ENCODE data around the gene SLC6A11. TPM values are rescaled to one million over a fixed set of nuclear protein-coding genes. Genes with fewer than 3 reads are reported as not detected.

SLC6A11 gene
- total and polyA plus RNA-seq, 2 donors (not counting 3 experiments of a cell fraction or from before 2014, with no cell fraction given), result not detected

GRCh38 chr3:10822708-10823515 is 6.9 kb downstream of the SLC6A11 start:
- no peak overlapping the region for H3K9ac ChIP-seq (replicated peaks; ENCODE audit: extremely low read depth, insufficient read depth, low read length)
- TF ChIP-seq POLR2A (IDR thresholded peaks at IDR 0.05; ENCODE audit: low read depth, low read length), result no peak
- TF ChIP-seq CTCF (IDR thresholded peaks at IDR 0.05; ENCODE audit: extremely low read depth in 1 of 2, insufficient read depth in 1 of 2, low read depth in 1 of 2, low read length in 2 of 2), result no peak
- no peak for TF ChIP-seq FOS (IDR thresholded peaks at IDR 0.05; ENCODE audit: borderline replicate concordance, insufficient read depth, low read length)
- no peak for TF ChIP-seq MAX (IDR thresholded peaks at IDR 0.05; ENCODE audit: insufficient read depth, insufficient read length)
- no peak for TF ChIP-seq GATA2 (IDR thresholded peaks at IDR 0.05; ENCODE audit: insufficient read depth, insufficient read length, low read depth, low read length)
- no peak for TF ChIP-seq JUN (IDR thresholded peaks at IDR 0.05; ENCODE audit: borderline replicate concordance, insufficient read depth, insufficient read length, low read depth)
- TF ChIP-seq POLR2AphosphoS5 (IDR thresholded peaks at IDR 0.05; ENCODE audit: insufficient read depth, low read depth, low read length), result no peak
- no peak for TF ChIP-seq EZH2 (IDR thresholded peaks at IDR 0.05; ENCODE audit: borderline replicate concordance, low read depth, low read length, severe bottlenecking)
- no peak for TF ChIP-seq MYC (IDR thresholded peaks at IDR 0.05; ENCODE audit: low read depth, low read length)
- no peak overlapping the region for H3K4me3 ChIP-seq (replicated peaks in 1 of 3; ENCODE audit: insufficient read depth in 1 of 3, low read depth in 1 of 3, low read length in 3 of 3)
- H3K36me3 ChIP-seq (ENCODE audit: control insufficient read depth in 2 of 2, extremely low read depth in 1 of 2, insufficient read depth in 2 of 2, low read length in 2 of 2), result no peaks in the 10 kb centered on the region
- H3K27me3 ChIP-seq (ENCODE audit: control insufficient read depth in 2 of 2, insufficient read depth in 2 of 2, low read length in 2 of 2), result peaks cover 0 to 2% of the 10 kb centered on the region in 2 experiments
- H3K9me1 ChIP-seq (replicated peaks; ENCODE audit: control insufficient read depth, extremely low read depth, insufficient read depth, low read length), result no peaks in the 10 kb centered on the region
- H3K4me1 ChIP-seq (ENCODE audit: control insufficient read depth, extremely low read depth, insufficient read depth, low read length), result no peaks in the 10 kb centered on the region
- no peak for FAIRE-seq
- CTCF ChIA-PET, result interaction anchor here (0.7 kb wide), 1 partner anchor 123 kb away, joined by 3 read pairs; no protein-coding TSS in a partner anchor
- H4K20me1 ChIP-seq (replicated peaks; ENCODE audit: control insufficient read depth, extremely low read depth, insufficient read depth, low read length), result no peaks in the 10 kb centered on the region
- DNase-seq (ENCODE audit: low read depth, low spot score), result no peak
- intact Hi-C loops (cut with micrococcal nuclease) (no loop called here), dilution Hi-C loops (cut with MboI; ENCODE audit: extremely low pct_ligation_motif_present, low sequenced_read_pairs) (no loop called here)
- H2AFZ ChIP-seq (ENCODE audit: low read depth, low read length), result no peak overlapping the region
- BruUV-seq (replicated peaks), result no TSS peak
- H3K9me3 ChIP-seq (replicated peaks; ENCODE audit: control insufficient read depth, insufficient read depth, low read length), result no peaks in the 10 kb centered on the region
- POLR2A ChIA-PET, result no interaction called here
- no peaks in the 10 kb centered on the region for H3K79me2 ChIP-seq (ENCODE audit: control insufficient read depth, insufficient read depth, low read length)
- no peak overlapping the region for H3K4me2 ChIP-seq (ENCODE audit: insufficient read depth, low read length)
- no peak overlapping the region for H3K27ac ChIP-seq (ENCODE audit: insufficient read depth, low read depth, low read length)
